Suprapubic skin (tissue), 3 donors: ENCODE measurements around the gene CCM2.

Experiments used
- CTCF ChIP-seq, 2 donors: fragments of 200-600 bp in 1 of 2; fragments of 450-650 bp in 1 of 2; sonication (generic) in 1 of 2; IDR thresholded peaks; one replicate each; pipeline ENCODE4 v1.5.1; 2016 to 2019; ENCODE audit warnings: antibody characterized with exemption in 2 of 2, mild to moderate bottlenecking in 1 of 2, moderate library complexity in 1 of 2
- EP300 ChIP-seq: sonication (generic); formaldehyde crosslinking; IDR thresholded peaks from one replicate; pipeline ENCODE4 v1.6.1; 2017; ENCODE audit warnings: antibody characterized with exemption
- POLR2A ChIP-seq, 2 donors: fragments of 450-650 bp; IDR thresholded peaks; one replicate each; pipeline ENCODE4 v1.6.1; 2017; ENCODE audit warnings: antibody characterized with exemption in 2 of 2, mild to moderate bottlenecking in 2 of 2, moderate library complexity in 2 of 2

DNA sequence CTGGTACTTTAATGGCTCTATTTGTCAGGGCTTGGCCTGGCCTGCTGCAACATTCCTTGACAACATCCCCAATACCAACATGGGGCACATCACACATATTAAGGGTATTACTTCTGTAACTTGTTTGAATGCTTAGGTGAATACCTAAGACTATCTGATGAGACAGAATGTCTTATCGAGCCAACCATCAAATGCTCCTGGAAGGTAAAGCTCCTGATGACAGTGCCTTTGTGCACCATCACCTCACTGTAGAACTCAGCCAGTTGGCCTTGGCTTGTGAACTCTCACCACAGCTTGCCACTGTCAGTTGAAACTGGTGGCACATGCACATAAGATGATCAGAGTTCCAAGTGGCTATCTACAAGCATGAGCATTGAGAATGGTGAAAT lies 17.5 kb upstream of the CCM2 start:
- TF ChIP-seq POLR2A (IDR thresholded peaks at IDR 0.05): no peak
- TF ChIP-seq EP300: no peak
- no peak for TF ChIP-seq CTCF (IDR thresholded peaks at IDR 0.05)
